ENCODE data around the gene UTP4. TPM values are rescaled to one million over a fixed set of nuclear protein-coding genes. Genes with fewer than 3 reads are reported as not detected.

The UTP4 gene
- total RNA-seq, 2 donors from 2014 or later, result 69.1 to 112 TPM

DNA sequence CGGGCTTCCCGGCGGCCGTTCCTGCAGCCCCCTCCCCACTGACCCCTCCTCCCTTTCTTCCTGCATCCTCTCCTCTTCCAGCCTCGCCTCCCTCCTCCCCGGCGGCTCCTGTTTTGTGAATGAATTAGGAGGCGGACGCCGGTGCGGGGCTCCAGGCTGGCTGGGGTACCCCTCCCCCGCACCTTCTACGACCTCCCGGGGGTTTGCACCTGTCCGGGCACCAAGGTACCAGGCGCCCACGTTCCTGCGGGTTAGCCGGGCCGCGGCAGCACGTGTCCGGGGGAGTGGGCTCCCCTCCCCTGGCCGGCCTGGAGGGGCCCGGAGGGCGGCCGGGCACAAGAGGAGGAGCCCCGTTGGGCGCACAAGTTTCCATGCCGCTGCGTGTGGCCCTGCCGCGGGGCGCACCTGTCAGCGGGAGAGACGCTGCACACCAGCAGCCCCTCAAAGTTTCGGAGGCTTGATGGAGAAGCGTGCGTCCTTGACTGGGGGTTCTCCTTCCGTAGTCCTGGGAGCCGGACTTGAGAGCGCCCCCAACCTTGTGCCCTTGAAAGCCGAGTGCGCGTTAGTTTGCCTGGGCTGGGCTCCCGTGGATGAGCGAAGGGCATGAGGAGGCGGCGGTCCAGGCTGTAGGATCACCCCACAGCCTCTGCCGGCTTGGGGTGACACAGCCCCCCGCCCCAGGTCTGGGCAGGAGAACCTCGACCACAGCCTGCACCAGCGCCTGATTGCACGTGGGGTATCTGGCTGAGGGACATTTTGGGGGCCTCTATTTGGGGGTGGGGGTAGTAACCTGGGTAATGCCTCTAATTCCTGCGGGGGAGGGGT is 25.7 kb upstream of the UTP4 start:
- H3K27me3 Mint-ChIP-seq, result peaks cover 27% of the 10 kb centered on the region
- H3K4me3 Mint-ChIP-seq, result peak overlapping the region; percentile 45
- peaks cover 6% of the 10 kb centered on the region for H3K4me1 Mint-ChIP-seq
- no peak for ATAC-seq (replicated peaks)
- peaks cover 22% of the 10 kb centered on the region for H3K36me3 Mint-ChIP-seq (ENCODE audit: low read depth)
- H3K27ac Mint-ChIP-seq, result no peak overlapping the region
- no peaks in the 10 kb centered on the region for H3K9me3 Mint-ChIP-seq

DNA sequence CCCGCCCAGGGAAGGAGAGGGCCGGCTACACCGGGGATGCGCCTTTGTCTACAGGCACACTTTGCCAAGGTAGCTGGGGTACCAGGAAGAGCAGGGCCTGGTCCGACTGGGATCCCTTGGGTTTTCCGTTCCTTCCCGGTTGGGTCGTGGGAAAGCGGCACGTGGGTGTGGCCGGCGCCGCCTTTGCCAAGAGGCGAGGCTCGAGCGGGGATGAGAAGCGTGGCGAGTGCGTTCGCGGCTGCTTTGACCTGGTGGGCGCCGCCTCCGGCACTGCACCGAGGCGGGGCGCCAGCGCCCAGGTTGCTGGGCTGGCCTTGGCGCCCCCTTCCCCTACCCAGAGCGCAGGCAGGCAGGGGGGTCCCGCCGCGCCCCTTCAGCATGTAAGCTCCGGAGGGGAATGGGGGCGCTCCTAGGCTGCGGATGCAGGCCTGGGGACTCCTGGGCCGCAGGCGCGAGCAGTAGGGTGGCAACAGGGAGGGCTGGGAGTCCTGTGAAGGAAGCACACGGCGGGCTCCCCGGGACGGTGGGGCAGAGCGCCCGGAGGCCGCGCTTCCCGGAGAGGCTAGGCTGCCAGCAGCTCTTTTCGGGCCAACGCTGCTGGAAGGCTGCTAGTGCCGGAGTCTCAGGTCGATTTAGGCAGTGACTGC is 25.0 kb upstream of the UTP4 start:
- H3K36me3 Mint-ChIP-seq (ENCODE audit: low read depth), result peaks cover 30% of the 10 kb centered on the region
- peaks cover 27% of the 10 kb centered on the region for H3K27me3 Mint-ChIP-seq
- ATAC-seq (replicated peaks), result no peak
- H3K4me1 Mint-ChIP-seq, result peaks cover 6% of the 10 kb centered on the region
- H3K9me3 Mint-ChIP-seq, result no peaks in the 10 kb centered on the region
- no peak overlapping the region for H3K27ac Mint-ChIP-seq
- peak overlapping the region; percentile 45 for H3K4me3 Mint-ChIP-seq

DNA sequence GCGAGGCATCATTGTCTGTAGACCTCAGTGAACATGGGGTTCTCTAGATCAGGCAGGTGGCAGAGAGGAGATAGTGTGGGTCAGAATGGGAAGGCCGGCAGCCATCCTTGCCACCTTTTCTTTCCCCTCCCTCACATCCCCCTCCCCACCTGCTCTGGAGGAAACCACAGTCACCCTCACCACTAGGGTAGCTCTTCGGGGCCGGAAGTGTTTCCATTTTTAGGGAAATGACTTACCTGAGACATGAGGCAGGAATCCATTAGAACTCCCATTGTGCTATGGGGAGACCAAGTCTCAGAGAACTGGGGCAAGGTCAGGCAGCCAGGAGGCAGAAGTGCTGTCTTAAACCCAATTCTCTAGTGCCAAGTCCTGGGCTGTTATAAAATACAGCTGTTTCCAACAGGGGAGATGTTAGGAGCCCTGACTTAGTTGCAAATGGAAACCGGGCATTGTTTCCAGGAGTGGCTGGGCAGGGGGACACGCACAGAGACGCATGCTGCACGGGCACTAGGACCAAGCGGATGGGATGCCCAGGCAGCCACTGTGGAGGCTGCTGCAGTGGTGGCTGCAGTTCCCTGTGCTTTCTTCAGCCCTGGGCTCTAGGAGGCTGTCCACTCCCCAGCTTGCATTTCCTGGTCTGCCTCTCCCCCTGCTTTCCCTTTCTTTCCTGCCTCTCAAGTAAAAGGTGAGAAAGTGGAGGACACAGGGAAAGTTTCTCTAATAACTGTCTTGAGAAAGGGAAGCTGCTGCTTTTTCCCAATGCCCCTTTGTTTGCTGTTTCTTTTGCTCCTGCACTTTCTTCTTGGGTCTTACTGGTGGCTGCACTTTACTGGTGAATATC is 24.2 kb upstream of the UTP4 start:
- peaks cover 6% of the 10 kb centered on the region for H3K4me1 Mint-ChIP-seq
- H3K9me3 Mint-ChIP-seq, result no peaks in the 10 kb centered on the region
- no peak overlapping the region for H3K4me3 Mint-ChIP-seq
- H3K36me3 Mint-ChIP-seq (ENCODE audit: low read depth), result peaks cover 32% of the 10 kb centered on the region
- ATAC-seq (replicated peaks), result no peak
- H3K27me3 Mint-ChIP-seq, result peaks cover 27% of the 10 kb centered on the region
- no peak overlapping the region for H3K27ac Mint-ChIP-seq

DNA sequence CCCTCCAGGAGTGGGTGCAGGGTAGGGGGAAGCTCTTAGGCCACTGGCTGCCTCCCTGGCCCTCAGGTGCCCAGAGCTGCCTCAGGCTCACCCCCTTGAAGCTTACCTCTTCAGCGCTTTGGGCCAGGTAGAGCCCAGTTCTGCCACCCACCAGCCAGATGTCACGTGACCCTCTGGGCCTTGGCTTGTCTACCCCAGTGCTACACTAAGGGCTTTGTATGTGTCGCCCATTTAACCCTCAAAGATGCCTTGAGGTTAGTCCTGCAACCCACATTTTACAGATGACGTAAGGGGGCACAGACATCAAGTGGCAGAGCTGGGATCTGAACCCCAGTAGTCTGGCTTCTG is 23.6 kb upstream of the UTP4 start:
- Mint-ChIP-seq H3K4me3 (no peak overlapping the region), H3K9me3 (no peaks in the 10 kb centered on the region), H3K27me3 (peaks cover 27% of the 10 kb centered on the region), H3K36me3 (ENCODE audit: low read depth) (peaks cover 32% of the 10 kb centered on the region), H3K27ac (no peak overlapping the region), H3K4me1 (peaks cover 6% of the 10 kb centered on the region)
- no peak for ATAC-seq (replicated peaks)

DNA sequence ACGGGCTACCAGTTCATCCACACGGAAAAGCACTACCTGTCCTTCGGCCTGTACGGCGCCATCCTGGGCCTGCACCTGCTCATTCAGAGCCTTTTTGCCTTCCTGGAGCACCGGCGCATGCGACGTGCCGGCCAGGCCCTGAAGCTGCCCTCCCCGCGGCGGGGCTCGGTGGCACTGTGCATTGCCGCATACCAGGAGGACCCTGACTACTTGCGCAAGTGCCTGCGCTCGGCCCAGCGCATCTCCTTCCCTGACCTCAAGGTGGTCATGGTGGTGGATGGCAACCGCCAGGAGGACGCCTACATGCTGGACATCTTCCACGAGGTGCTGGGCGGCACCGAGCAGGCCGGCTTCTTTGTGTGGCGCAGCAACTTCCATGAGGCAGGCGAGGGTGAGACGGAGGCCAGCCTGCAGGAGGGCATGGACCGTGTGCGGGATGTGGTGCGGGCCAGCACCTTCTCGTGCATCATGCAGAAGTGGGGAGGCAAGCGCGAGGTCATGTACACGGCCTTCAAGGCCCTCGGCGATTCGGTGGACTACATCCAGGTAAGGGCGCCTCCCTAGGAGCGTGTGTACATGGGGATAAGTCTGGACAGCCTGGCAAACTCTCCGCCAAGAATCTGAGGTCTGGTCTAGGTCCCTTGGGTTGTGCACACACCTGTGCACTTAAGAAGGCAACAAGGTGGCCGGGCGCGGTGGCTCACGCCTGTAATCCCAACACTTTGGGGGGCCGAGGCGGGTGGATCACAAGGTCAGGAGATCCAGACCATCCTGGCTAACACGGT is 22.8 kb upstream of the UTP4 start:
- Mint-ChIP-seq H3K27ac (no peak overlapping the region), H3K9me3 (no peaks in the 10 kb centered on the region), H3K4me3 (no peak overlapping the region), H3K4me1 (peaks cover 6% of the 10 kb centered on the region), H3K27me3 (peaks cover 27% of the 10 kb centered on the region), H3K36me3 (ENCODE audit: low read depth) (peaks cover 32% of the 10 kb centered on the region)
- ATAC-seq (replicated peaks), result no peak

DNA sequence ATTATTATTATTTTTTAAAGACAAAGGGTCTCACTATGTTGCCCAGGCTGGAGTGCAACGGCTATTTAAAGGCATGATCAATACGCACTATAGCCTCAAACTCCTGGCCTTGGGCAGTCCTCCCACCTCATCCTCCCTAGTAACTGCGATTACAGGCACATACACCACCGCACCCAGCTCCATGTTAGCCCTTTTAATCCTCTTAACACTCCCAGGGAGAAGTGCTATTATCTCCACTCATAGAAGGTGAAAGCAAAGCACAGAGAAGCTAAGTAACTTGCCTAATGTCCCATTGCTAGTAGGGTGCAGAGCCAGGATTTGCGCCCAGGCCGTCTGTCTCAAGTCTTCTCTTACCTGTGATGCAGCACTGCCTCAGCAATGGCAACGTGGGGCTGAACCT is 22.0 kb upstream of the UTP4 start:
- peaks cover 32% of the 10 kb centered on the region for H3K36me3 Mint-ChIP-seq (ENCODE audit: low read depth)
- no peak overlapping the region for H3K27ac Mint-ChIP-seq
- ATAC-seq (replicated peaks), result no peak
- H3K9me3 Mint-ChIP-seq, result no peaks in the 10 kb centered on the region
- no peak overlapping the region for H3K4me3 Mint-ChIP-seq
- H3K27me3 Mint-ChIP-seq, result peaks cover 23% of the 10 kb centered on the region
- peaks cover 3% of the 10 kb centered on the region for H3K4me1 Mint-ChIP-seq

DNA sequence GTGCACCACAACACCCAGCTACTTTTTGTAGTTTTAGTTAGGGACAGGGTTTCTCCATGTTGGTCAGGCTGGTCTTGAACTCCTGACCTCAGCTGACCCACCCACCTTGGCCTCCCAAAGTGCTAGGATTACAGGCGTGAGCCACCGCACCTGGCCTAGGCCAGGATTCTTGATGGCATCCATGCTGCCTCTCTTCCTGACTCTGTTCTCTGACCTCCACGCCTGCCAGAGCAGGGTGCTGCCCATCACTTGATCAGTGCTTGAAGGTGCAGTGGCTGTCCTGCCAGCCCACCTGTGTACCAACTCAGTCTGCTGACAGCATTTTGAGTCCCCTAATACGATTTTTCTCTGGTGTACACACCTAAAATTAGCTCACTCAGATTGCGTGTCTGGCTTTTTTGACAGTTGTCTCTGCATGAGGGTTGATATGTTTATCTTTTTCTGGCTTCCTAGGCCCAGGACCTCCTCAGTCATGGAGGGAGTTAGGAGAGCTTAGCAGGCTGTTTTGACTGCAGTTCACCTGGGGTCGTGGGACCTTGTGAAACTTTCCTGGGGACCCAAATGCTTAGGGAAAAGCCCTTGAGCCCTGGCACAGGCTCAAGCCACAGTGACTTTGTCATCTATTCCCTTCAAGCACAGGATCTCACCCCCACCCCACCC is 21.1 kb upstream of the UTP4 start:
- H3K27me3 Mint-ChIP-seq, result peaks cover 19% of the 10 kb centered on the region

DNA sequence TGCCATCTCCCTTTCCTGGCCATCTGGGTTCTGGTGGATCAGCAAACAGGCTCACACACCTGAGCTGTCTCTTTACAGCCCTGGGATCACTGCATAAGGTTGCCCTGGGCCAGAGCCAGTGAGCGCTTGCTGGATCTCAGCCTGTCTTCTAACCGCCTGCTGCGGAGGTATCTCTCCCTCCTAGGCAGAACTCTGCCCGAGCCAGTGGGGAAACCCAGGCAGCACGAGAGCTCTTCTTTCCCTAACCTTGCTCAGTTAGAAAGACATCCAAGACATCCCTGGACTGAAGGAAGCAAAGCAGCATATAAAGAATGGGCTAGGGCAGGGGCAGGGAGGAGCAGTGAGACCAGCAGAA is 20.6 kb upstream of the UTP4 start:
- ATAC-seq (replicated peaks), result no peak
- Mint-ChIP-seq H3K27me3 (peaks cover 19% of the 10 kb centered on the region), H3K9me3 (no peaks in the 10 kb centered on the region), H3K4me3 (no peak overlapping the region), H3K36me3 (ENCODE audit: low read depth) (peaks cover 41% of the 10 kb centered on the region), H3K27ac (no peak overlapping the region), H3K4me1 (no peaks in the 10 kb centered on the region)

More for the DNA sequence above, 21.1 kb upstream of the UTP4 start:
- Mint-ChIP-seq H3K4me1 (no peaks in the 10 kb centered on the region), H3K4me3 (no peak overlapping the region), H3K36me3 (ENCODE audit: low read depth) (peaks cover 38% of the 10 kb centered on the region), H3K27ac (no peak overlapping the region), H3K9me3 (no peaks in the 10 kb centered on the region)
- ATAC-seq (replicated peaks), result no peak

DNA sequence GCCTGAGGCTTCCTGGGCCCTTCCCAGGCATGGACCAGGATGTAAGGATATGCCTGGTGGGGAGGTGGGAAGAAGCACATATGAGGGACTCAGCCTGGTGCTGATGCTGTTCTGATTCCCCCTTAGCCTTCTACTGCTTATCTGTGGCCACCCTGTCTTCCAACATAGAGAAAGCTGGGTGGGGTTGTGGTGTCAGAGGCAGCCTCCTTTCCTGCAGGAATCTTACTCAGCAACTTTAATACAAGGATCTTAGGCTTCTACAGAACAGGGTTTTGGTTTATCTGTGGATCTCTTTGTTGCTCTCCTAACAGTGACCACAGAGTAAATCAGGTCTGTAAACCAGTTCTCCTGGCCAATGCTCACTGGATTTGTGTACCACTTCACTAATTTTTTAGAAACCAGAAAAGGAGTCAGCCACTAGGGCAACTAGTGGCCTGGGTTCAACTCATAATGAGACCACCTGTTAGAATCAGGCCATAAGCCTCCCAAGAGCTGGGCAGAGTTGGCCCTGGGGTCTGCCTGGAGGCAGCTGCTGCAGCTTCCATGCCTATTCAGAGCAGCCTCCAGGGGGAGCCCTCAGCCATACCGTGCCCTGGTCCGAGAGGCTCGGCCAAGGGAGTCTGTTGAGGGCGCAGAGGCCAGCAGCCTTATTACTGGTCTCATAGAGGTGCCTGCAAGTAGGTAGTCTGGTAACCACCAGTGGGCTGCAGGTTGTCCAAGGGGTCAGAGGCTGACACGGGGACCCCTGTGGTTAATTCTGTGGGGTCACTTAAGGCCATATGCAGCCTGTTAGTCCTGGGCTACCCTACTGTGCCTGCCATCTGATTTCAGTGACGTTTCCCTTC is 19.9 kb upstream of the UTP4 start:
- peak; percentile 82 for ATAC-seq (replicated peaks)
- no peaks in the 10 kb centered on the region for H3K9me3 Mint-ChIP-seq
- no peak overlapping the region for H3K27ac Mint-ChIP-seq
- no peak overlapping the region for H3K4me3 Mint-ChIP-seq
- H3K4me1 Mint-ChIP-seq, result no peaks in the 10 kb centered on the region
- peaks cover 14% of the 10 kb centered on the region for H3K27me3 Mint-ChIP-seq
- peaks cover 47% of the 10 kb centered on the region for H3K36me3 Mint-ChIP-seq (ENCODE audit: low read depth)

DNA sequence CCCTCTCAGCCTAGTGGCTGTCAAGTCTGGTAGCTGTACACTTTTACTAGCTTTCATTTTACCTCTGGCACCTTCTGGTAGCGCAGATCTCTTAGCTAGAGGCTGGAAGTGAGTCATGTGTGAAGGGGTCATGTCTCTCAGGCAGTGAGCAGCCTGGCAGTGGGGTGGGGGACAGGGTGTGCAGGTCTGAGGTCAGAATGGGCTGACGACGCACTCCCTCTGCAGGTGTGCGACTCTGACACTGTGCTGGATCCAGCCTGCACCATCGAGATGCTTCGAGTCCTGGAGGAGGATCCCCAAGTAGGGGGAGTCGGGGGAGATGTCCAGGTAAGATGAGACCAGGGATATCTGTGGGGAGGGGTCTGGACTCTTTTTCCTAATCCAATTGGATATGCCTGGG is 19.2 kb upstream of the UTP4 start:
- peak; percentile 7 for ATAC-seq (replicated peaks)
- no peak overlapping the region for H3K4me3 Mint-ChIP-seq
- peaks cover 4% of the 10 kb centered on the region for H3K4me1 Mint-ChIP-seq
- peaks cover 9% of the 10 kb centered on the region for H3K27me3 Mint-ChIP-seq
- no peak overlapping the region for H3K27ac Mint-ChIP-seq
- H3K9me3 Mint-ChIP-seq, result no peaks in the 10 kb centered on the region
- H3K36me3 Mint-ChIP-seq (ENCODE audit: low read depth), result peaks cover 54% of the 10 kb centered on the region

DNA sequence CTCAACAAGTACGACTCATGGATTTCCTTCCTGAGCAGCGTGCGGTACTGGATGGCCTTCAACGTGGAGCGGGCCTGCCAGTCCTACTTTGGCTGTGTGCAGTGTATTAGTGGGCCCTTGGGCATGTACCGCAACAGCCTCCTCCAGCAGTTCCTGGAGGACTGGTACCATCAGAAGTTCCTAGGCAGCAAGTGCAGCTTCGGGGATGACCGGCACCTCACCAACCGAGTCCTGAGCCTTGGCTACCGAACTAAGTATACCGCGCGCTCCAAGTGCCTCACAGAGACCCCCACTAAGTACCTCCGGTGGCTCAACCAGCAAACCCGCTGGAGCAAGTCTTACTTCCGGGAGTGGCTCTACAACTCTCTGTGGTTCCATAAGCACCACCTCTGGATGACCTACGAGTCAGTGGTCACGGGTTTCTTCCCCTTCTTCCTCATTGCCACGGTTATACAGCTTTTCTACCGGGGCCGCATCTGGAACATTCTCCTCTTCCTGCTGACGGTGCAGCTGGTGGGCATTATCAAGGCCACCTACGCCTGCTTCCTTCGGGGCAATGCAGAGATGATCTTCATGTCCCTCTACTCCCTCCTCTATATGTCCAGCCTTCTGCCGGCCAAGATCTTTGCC is 18.0 kb upstream of the UTP4 start:
- Mint-ChIP-seq H3K27ac (no peak overlapping the region), H3K9me3 (no peaks in the 10 kb centered on the region), H3K36me3 (ENCODE audit: low read depth) (peaks cover 63% of the 10 kb centered on the region), H3K4me1 (peaks cover 4% of the 10 kb centered on the region), H3K4me3 (no peak overlapping the region), H3K27me3 (peaks cover 2% of the 10 kb centered on the region)
- no peak for ATAC-seq (replicated peaks)

DNA sequence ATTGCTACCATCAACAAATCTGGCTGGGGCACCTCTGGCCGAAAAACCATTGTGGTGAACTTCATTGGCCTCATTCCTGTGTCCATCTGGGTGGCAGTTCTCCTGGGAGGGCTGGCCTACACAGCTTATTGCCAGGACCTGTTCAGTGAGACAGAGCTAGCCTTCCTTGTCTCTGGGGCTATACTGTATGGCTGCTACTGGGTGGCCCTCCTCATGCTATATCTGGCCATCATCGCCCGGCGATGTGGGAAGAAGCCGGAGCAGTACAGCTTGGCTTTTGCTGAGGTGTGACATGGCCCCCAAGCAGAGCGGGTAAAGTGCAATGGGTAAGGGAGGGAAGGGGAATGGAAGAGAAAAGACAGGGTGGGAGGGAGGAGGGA is 17.5 kb upstream of the UTP4 start:
- Mint-ChIP-seq H3K4me1 (peaks cover 4% of the 10 kb centered on the region), H3K27ac (no peak overlapping the region), H3K36me3 (ENCODE audit: low read depth) (peaks cover 64% of the 10 kb centered on the region), H3K27me3 (no peaks in the 10 kb centered on the region), H3K9me3 (no peaks in the 10 kb centered on the region), H3K4me3 (no peak overlapping the region)
- no peak for ATAC-seq (replicated peaks)

DNA sequence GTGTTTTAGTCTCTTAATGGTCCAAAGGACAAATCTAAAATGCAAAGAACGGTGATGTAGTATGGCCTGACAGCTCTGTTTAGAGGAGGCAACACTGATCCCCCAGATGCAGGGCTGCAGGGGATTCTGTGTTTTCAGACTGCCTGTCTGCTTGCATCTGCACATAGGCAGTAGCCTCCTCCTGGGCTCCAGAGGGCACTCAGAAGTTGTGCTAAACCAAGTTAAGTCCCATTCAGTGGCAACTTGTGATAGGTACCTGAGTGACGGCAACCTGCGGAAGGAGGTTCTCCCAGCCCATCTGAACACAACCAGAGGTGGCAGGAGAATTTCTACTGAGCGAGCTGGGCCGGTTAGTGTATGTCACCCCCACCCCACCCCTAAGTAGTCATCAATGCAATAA is 17.1 kb upstream of the UTP4 start:
- no peak overlapping the region for H3K27ac Mint-ChIP-seq
- no peaks in the 10 kb centered on the region for H3K27me3 Mint-ChIP-seq
- H3K9me3 Mint-ChIP-seq, result no peaks in the 10 kb centered on the region
- no peak overlapping the region for H3K4me3 Mint-ChIP-seq
- no peak for ATAC-seq (replicated peaks)
- peaks cover 4% of the 10 kb centered on the region for H3K4me1 Mint-ChIP-seq
- H3K36me3 Mint-ChIP-seq (ENCODE audit: low read depth), result peaks cover 66% of the 10 kb centered on the region

Measured in activated T-helper 17 cell treated with anti-CD3 and anti-CD28 coated beads, Interleukin-2, amount 50 U/mL, for 72 hours (primary cell).